Common myeloid progenitor, CD34-positive (primary cell): Measurements from ENCODE around the gene PSPN.
A peak's percentile ranks its signal among the peaks of the same experiment; 100 is the strongest.

ENCODE experiments used
- CTCF ChIA-PET: fragments of 350-600 bp; sonication (Branson Sonifier 250); formaldehyde crosslinking; loops from one replicate; lab custom pipeline; 2021; ENCODE audit warnings: antibody characterized with exemption; lab: Charles Lee
- POLR2A ChIA-PET: fragments of 350-600 bp; sonication (Branson Sonifier 250); formaldehyde crosslinking; loops from one replicate; lab custom pipeline; 2021; ENCODE audit warnings: antibody characterized with exemption; lab: Charles Lee
- DNase-seq, 3 donors: peaks; one replicate each; pipeline versions ENCODE4 v3.0.0 to v3.0.0-alpha.2; 2013
- H3K27ac ChIP-seq, 2 experiments: 1 replicate in 1 of 2; 2 replicates in 1 of 2; pipeline ENCODE4 v1.7.0; 2013; ENCODE audit warnings: inconsistent platforms in 2 of 2, low read length in 2 of 2, mild to moderate bottlenecking in 2 of 2, low read depth in 1 of 2, moderate library complexity in 1 of 2; ENCODE audit not compliant: severe bottlenecking in 2 of 2, insufficient read depth in 1 of 2, poor library complexity in 1 of 2
- H3K27me3 ChIP-seq, 5 experiments: replicated peaks in 2 of 5; 1 replicate in 3 of 5; 2 replicates in 2 of 5; pipeline versions ENCODE4 v1.6.1 to v1.7.0; 2013; ENCODE audit warnings: low read length in 4 of 5, mild to moderate bottlenecking in 2 of 5, moderate library complexity in 2 of 5, inconsistent platforms in 1 of 5; ENCODE audit not compliant: insufficient read depth in 5 of 5, control insufficient read depth in 4 of 5
- H3K36me3 ChIP-seq, 4 experiments: 1 replicate in 2 of 4; 2 replicates in 2 of 4; pipeline versions ENCODE4 v1.6.1 to v1.7.0; 2013; ENCODE audit warnings: low read length in 3 of 4, control low read depth in 1 of 4, mild to moderate bottlenecking in 1 of 4; ENCODE audit not compliant: control insufficient read depth in 4 of 4, insufficient read depth in 4 of 4
- H3K4me1 ChIP-seq, 4 experiments: 1 replicate in 3 of 4; 2 replicates in 1 of 4; pipeline versions ENCODE4 v1.6.1 to v1.7.1; 2013; ENCODE audit warnings: low read length in 3 of 4, mild to moderate bottlenecking in 3 of 4, control low read depth in 1 of 4, inconsistent platforms in 1 of 4, moderate library complexity in 1 of 4; ENCODE audit not compliant: control insufficient read depth in 4 of 4, insufficient read depth in 4 of 4; ENCODE audit errors: control extremely low read depth in 1 of 4
- H3K4me3 ChIP-seq, 7 experiments: 1 replicate in 4 of 7; 2 replicates in 3 of 7; pipeline versions ENCODE4 v1.5.1 to v1.7.0; 2013; ENCODE audit warnings: mild to moderate bottlenecking in 7 of 7, low read length in 6 of 7, moderate library complexity in 6 of 7, inconsistent platforms in 2 of 7, low read depth in 2 of 7, control low read depth in 1 of 7; ENCODE audit not compliant: insufficient read depth in 4 of 7, control insufficient read depth in 1 of 7; ENCODE audit errors: extremely low read depth in 1 of 7
- H3K9me3 ChIP-seq, 5 experiments: 1 replicate in 4 of 5; 2 replicates in 1 of 5; pipeline versions ENCODE4 v1.6.1 to v1.7.1; 2013; ENCODE audit warnings: low read length in 4 of 5, mild to moderate bottlenecking in 2 of 5, inconsistent platforms in 1 of 5, low read depth in 1 of 5, moderate library complexity in 1 of 5; ENCODE audit not compliant: control insufficient read depth in 4 of 5, insufficient read depth in 2 of 5; ENCODE audit errors: control extremely low read depth in 1 of 5
- WGBS: methylation state at CpG from one replicate; pipeline ENCODE4 v1.1.5; 2013; ENCODE audit not compliant: insufficient coverage; 5-methylcytosine and 5-hydroxymethylcytosine counted together

Gene PSPN

DNA sequence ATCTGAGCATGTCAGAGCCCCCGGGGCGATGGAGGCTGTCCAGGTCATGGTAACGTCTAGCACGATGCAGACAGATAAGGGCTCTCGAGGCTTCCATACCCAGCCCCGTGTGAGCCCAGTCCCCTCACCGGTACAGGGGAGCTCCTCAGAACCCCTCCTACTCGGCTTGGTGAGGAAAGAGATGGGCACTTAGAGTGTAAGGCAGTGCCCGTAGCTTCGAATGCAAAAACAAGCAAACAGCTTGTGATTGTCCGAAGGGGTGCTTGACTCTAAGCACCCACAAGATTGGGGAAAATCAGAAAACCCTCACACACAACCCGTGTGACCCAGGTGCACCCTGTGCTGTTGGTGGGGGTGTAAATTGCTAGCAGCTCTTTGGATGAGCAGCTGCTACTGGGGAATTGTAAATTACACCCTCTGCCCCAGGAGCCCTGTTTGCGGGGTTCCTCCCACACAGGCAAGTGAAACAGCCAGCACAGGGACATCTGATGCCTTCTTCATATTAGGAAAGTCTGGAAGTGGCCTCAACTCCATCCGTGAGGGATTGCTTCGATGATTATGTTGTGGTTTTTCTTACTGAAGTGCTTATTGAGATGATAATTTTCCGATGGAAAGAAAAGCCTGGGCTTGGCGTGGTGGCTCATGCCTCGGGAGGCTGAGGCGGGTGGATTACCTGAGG is 918 bp upstream of the PSPN start:
- no peak for DNase-seq
- Histone ChIP-seq H3K9me3 (peaks cover 0 to 17% (median 10%) of the 10 kb centered on the region in 5 experiments), H3K27me3 (peaks cover 0 to 2% (median 0%) of the 10 kb centered on the region in 5 experiments), H3K4me3 (no peak overlapping the region), H3K4me1 (peaks cover 1 to 11% (median 10%) of the 10 kb centered on the region in 4 experiments), H3K36me3 (peaks cover 6 to 44% (median 34%) of the 10 kb centered on the region in 4 experiments), H3K27ac (no peak overlapping the region)
- 93% methylated on average over 14 of the region's 19 CpGs for WGBS
- POLR2A ChIA-PET, result interaction anchor here (0.6 to 0.7 kb wide), 2 partner anchors 13 to 48 kb away, joined by 3 to 4 read pairs; partner anchors contain the start of gene KHSRP
- CTCF ChIA-PET, result interaction anchor here (0.6 to 1.7 kb wide), 2 partner anchors 14 to 1525 kb away, joined by 3 to 4 read pairs; no protein-coding TSS in a partner anchor

GRCh38 chr19:6374711-6375410 is 872 bp downstream of the PSPN start:
- ChIA-PET POLR2A (interaction anchor here (0.6 to 0.7 kb wide), 2 partner anchors 17 to 441 kb away, joined by 3 read pairs; no protein-coding TSS in a partner anchor), CTCF (no interaction called here)
- peaks cover 1 to 11% (median 10%) of the 10 kb centered on the region in 4 experiments for H3K4me1 ChIP-seq
- H3K4me3 ChIP-seq, result no peak overlapping the region
- peaks cover under 1 to 26% (median 17%) of the 10 kb centered on the region in 4 experiments for H3K36me3 ChIP-seq
- H3K9me3 ChIP-seq, result peaks cover 0 to 2% (median 0%) of the 10 kb centered on the region in 5 experiments
- no peaks in the 10 kb centered on the region for H3K27me3 ChIP-seq
- H3K27ac ChIP-seq, result no peak overlapping the region
- WGBS, result 97% methylated on average over 27 of the region's 29 CpGs
- DNase-seq, result no peak

DNA sequence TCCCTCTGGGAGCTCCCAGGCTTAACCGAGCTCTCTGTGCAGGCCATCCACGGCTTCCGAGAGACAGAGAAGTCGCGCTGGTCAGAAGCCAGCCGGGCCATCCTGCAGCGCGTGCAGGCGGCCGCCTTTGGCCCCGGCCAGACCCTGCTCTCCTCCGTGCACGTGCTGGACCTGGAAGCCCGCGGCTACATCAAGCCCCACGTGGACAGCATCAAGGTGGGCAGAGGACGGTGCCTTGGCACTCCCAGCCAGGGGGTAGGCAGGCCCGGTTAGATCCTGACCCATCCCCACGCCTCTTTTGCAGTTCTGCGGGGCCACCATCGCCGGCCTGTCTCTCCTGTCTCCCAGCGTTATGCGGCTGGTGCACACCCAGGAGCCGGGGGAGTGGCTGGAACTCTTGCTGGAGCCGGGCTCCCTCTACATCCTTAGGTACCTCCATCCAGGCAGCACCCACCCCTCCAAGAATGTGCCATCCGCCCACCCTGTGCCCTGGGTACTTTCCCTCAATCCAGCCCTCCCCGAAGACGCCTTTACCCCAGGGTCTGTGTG is 1.5 kb downstream of the PSPN start:
- peaks cover 1 to 11% (median 10%) of the 10 kb centered on the region in 4 experiments for H3K4me1 ChIP-seq
- POLR2A ChIA-PET, result interaction anchor here (1.0 kb wide), 1 partner anchor 18 kb away, joined by 3 read pairs; the partner anchor contains the start of gene GTF2F1
- no peaks in the 10 kb centered on the region for H3K27me3 ChIP-seq
- 93% methylated on average over 25 of the region's 29 CpGs for WGBS
- peaks cover 0 to 26% (median 12%) of the 10 kb centered on the region in 4 experiments for H3K36me3 ChIP-seq
- no peaks in the 10 kb centered on the region for H3K9me3 ChIP-seq
- CTCF ChIA-PET, result no interaction called here
- no peak overlapping the region for H3K27ac ChIP-seq
- DNase-seq, result no peak
- peak overlapping the region in 3 of 7 experiments; percentile 57 to 75 (median 62) for H3K4me3 ChIP-seq

DNA sequence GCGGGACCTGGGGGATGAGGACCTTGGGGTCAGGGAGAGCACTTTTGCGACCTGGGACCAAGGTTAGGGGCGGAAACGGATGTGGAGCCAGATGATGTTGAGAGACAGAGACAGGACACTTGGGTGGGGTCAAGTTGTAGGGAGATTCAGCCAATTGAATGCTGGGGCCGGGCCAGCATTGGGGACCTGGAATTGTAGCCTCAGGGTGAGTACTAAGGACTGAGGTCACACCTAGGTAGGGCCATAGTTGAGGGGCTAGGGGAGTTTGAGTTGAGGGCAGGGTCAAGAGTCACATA is 2.0 kb downstream of the PSPN start:
- peak overlapping the region in 6 of 7 experiments; percentile 13 to 75 (median 60) for H3K4me3 ChIP-seq
- DNase-seq, result no peak
- H3K27me3 ChIP-seq, result no peaks in the 10 kb centered on the region
- peak overlapping the region in 1 of 2 experiments; percentile 64 for H3K27ac ChIP-seq
- WGBS, result 48% methylated on average over 4 of the region's 5 CpGs
- ChIA-PET POLR2A (interaction anchor here (1.0 kb wide), 1 partner anchor 19 kb away, joined by 3 read pairs; the partner anchor contains the start of gene GTF2F1), CTCF (no interaction called here)
- no peaks in the 10 kb centered on the region for H3K9me3 ChIP-seq
- peaks cover 3 to 27% (median 11%) of the 10 kb centered on the region in 4 experiments for H3K36me3 ChIP-seq
- peaks cover 1 to 11% (median 10%) of the 10 kb centered on the region in 4 experiments for H3K4me1 ChIP-seq

GRCh38 chr19:6373096-6373812 is 2.5 kb downstream of the PSPN start:
- ChIA-PET CTCF (interaction anchor here (0.7 kb wide), 1 partner anchor 10 kb away, joined by 3 read pairs; no protein-coding TSS in a partner anchor), POLR2A (interaction anchor here (1.0 to 1.5 kb wide), 2 partner anchors 12 to 19 kb away, joined by 3 to 4 read pairs; partner anchors contain the start of genes CLPP and GTF2F1)
- peak; percentile 97 to 99 (median 99) for DNase-seq
- H3K27me3 ChIP-seq, result no peaks in the 10 kb centered on the region
- H3K4me1 ChIP-seq, result peaks cover 1 to 11% (median 10%) of the 10 kb centered on the region in 4 experiments
- WGBS, result 0% methylated on average over 43 of the region's 53 CpGs
- peak overlapping the region; percentile 65 to 93 (median 84) for H3K4me3 ChIP-seq
- no peaks in the 10 kb centered on the region for H3K9me3 ChIP-seq
- peak overlapping the region in 1 of 2 experiments; percentile 86 for H3K27ac ChIP-seq
- H3K36me3 ChIP-seq, result peaks cover 6 to 27% (median 12%) of the 10 kb centered on the region in 4 experiments

GRCh38 chr19:6372594-6373095 is 3.1 kb downstream of the PSPN start, which contains the start of gene ALKBH7:
TSS of gene ALKBH7 (plus strand) at chr19:6372794. CDS start at chr19:6372821, 27 bp downstream.
- H3K36me3 ChIP-seq, result peaks cover 8 to 27% (median 17%) of the 10 kb centered on the region in 4 experiments
- peaks cover 1 to 11% (median 10%) of the 10 kb centered on the region in 4 experiments for H3K4me1 ChIP-seq
- WGBS, result under 1% methylated on average over 47 of the region's 47 CpGs
- no peaks in the 10 kb centered on the region for H3K27me3 ChIP-seq
- peak; percentile 100 for DNase-seq
- H3K27ac ChIP-seq, result peak within 1 kb of the TSS; percentile 25 to 86
- peak within 1 kb of the TSS; percentile 65 to 93 (median 84) for H3K4me3 ChIP-seq
- POLR2A ChIA-PET, result interaction anchor here (1.5 kb wide), 1 partner anchor 11 kb away, joined by 4 read pairs; the partner anchor contains the start of gene CLPP
- CTCF ChIA-PET, result interaction anchor here (0.7 kb wide), 1 partner anchor 9 kb away, joined by 3 read pairs; no protein-coding TSS in a partner anchor
- H3K9me3 ChIP-seq, result no peaks in the 10 kb centered on the region
